Ovary (tissue), 3 donors: ENCODE data around the gene RHCG.

Experiments used
- CTCF ChIP-seq, 3 donors: fragments of 450-650 bp in 2 of 3; fragments of 200-600 bp in 1 of 3; IDR thresholded peaks; one replicate each; pipeline versions ENCODE4 v1.5.1 to v1.8.0; 2016 to 2022; ENCODE audit warnings: antibody characterized with exemption in 3 of 3, mild to moderate bottlenecking in 1 of 3
- POLR2A ChIP-seq: fragments of 450-650 bp; IDR thresholded peaks from one replicate; pipeline ENCODE4 v1.6.1; 2017; ENCODE audit warnings: antibody characterized with exemption, mild to moderate bottlenecking, moderate library complexity
- donor health status: DM: no; HTN: no; CAD: no.

- TF ChIP-seq CTCF (IDR thresholded peaks at IDR 0.05) (no peak), POLR2A (no peak)
Observed at GRCh38 chr15:89446255-89446891, 50.0 kb downstream of the RHCG start.
